HG03025 (cell line): ENCODE measurements around the gene CARNS1.

ENCODE experiments used
- ATAC-seq: cut with Tn5 transposase; IDR thresholded peaks from one replicate; pipeline ENCODE4 v1.9.1; 2021; ENCODE audit warnings: mild to moderate bottlenecking, moderate library complexity; ENCODE audit not compliant: unreplicated experiment, low FRiP score

CARNS1 gene

GRCh38 chr11:67407688-67408163, 7.8 kb upstream of the CARNS1 start:
- no peak for ATAC-seq

- no peak for ATAC-seq
These were observed 6.9 kb upstream of the CARNS1 start for GRCh38 chr11:67408437-67409200.

- ATAC-seq, result no peak
These were observed 6.2 kb upstream of the CARNS1 start for GRCh38 chr11:67409261-67409666.

- ATAC-seq, result no peak
These were observed 5.6 kb upstream of the CARNS1 start for GRCh38 chr11:67409781-67410368.

- no peak for ATAC-seq
These were observed 5.1 kb upstream of the CARNS1 start for GRCh38 chr11:67410369-67410831.

- ATAC-seq, result no peak
These were observed 4.3 kb upstream of the CARNS1 start for GRCh38 chr11:67410984-67411784.

- ATAC-seq, result no peak
These were observed 3.7 kb upstream of the CARNS1 start for GRCh38 chr11:67411785-67412152.

GRCh38 chr11:67412495-67413179, 2.8 kb upstream of the CARNS1 start:
- ATAC-seq, result no peak

GRCh38 chr11:67413266-67413849, 2.1 kb upstream of the CARNS1 start:
- ATAC-seq, result no peak

- no peak for ATAC-seq
These were observed 1.2 kb downstream of the CARNS1 start for GRCh38 chr11:67416416-67417335.

GRCh38 chr11:67417425-67417824, 1.9 kb downstream of the CARNS1 start:
- ATAC-seq, result no peak

GRCh38 chr11:67418476-67419281, 3.2 kb downstream of the CARNS1 start:
- no peak for ATAC-seq

- no peak for ATAC-seq
These were observed 4.0 kb downstream of the CARNS1 start for GRCh38 chr11:67419325-67420049.

- no peak for ATAC-seq
These were observed 4.7 kb downstream of the CARNS1 start for GRCh38 chr11:67420147-67420645.

GRCh38 chr11:67420646-67421429, 5.4 kb downstream of the CARNS1 start:
- ATAC-seq, result peak; percentile 55

- ATAC-seq, result no peak
These were observed 6.1 kb downstream of the CARNS1 start for GRCh38 chr11:67421430-67422031.
